A375 (cell line): Measurements from ENCODE around the gene ME2. TPM values are rescaled to one million over a fixed set of nuclear protein-coding genes. Genes with fewer than 3 reads are reported as not detected.

Experiments used
- small RNA-seq: library from RNA; depleted of rRNA; stranded (forward); fragments of <200 nt; gene quantifications from one replicate; pipeline ENCODE3, GENCODE V24; 2014
- total RNA-seq: library from RNA; depleted of rRNA; stranded (reverse); fragments of >200 nt; shearing (Covaris generic); gene quantifications from 2 replicates; pipeline ENCODE4 v1.2.3, GENCODE V29; 2014; rRNA removed

Gene ME2
- total RNA-seq: 53.5 and 54.3 TPM in 2 replicates

DNA sequence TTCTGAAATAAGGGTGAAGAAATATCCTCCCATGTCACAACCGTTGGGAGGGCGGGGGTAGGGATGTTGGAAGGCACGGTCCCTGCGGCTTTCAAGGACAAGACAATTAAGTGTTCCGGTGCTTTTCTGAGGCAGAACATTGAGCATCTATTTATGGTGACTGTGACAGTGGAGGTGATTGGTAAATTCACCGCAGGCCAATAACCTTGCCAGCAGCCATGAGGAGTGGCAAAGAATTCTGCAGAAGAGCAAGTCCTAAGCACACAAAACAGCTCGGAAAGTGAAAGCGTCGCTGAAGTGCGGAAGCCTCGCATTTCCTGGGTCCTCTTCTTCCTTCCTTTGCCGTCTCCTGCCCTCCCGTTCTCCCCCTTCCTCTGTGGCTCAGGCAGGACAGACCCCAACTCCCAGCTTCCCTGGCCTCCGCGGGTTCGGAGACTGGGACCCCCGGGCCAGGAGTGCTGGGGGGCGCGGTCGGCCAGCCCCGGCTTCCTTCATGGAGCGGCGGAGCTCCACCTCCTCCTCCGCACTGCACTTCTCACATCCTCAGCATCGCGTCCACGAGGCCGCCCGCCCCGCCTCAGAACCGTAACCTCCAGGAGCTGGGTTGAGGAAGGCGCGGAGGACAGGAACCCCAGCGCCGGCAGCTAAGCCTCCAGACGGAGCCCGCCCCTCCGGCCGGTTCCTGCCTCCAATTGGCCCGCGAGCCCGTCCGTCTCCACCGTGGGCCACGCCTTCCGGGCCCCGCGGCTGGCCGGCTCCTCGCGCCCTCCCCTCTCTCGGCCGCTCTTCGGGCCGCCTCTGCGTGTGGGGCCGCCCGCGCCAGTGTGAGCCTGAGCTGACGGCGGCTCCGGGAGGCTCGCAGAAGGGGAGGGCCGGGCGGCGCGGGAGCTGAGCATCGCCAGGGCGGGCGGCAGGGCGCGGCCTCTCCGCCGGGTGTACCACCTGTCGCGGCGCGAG, at the start of gene ME2:
Gene ME2 (plus strand): TSS at position 774 of the 957 bp plus-strand sequence. CDS start 16,703 bp downstream, outside the sequence.

DNA sequence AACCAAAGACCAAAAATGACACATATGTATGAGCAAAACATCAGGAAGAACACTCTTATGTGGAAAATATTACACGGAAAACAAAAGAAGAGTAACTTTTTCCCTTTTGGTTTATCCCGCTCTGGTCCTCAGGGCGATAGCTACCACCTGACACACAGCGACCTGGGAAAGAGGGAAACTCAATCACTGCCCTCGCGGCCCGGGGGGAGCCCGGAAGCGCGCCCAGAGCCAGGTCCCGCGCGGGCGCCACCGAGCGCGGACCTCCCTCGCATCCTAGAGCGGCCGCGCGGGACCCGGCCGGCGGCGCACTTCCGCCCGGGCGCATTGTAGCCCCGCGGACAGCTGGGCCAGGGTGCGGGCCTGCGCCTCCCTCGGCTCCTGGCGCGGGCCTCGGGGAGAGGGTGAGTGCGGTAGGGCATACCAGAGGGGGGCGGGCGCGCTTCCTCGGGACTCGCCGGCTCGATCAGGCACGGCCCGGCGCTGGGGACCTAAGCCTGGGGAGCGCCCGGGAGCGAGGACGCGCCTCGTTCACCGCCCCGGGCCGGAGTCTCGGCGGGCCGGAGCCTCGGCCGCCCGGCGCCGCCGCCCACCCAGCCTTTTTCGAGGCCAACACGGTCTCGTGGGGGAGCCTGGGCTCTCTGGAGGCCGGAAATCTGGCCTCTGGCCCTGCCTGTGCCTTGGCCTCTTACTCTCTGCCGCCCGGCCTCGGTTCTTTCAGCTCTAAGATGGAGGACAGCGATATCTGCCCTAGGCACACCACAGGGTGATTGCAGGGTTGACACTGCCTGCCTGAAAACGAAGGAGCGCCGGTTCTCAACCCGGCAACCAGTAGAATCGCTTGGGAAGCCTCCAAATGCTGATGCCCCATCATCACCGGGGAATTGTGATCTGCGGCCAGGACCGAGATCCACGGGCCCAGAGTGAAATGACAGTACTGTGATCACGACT, 89.1 kb downstream of the ME2 start, which contains the start of gene ELAC1:
Gene ELAC1 (plus strand): TSS at position 327 of the 948 bp plus-strand sequence. CDS start 6,365 bp downstream, outside the sequence.

Small RNA genes within 50 kb of the gene (small RNA-seq; reads per million reads assigned to genes)
- gene RF00019: not detected

Other genes with a start within 250 kb of the ME2 start
- 0.03 TPM in 1 of 2 replicates, not detected in the other for gene MRO, start 59.1 kb upstream of the ME2 start, total RNA-seq
- gene ELAC1, start 88.9 kb downstream of the ME2 start, total RNA-seq: 10.8 and 11.1 TPM in 2 replicates
- 49.0 and 56.4 TPM in 2 replicates for gene SMAD4, start 151.1 kb downstream of the ME2 start, total RNA-seq